HUES48 (cell line): Measurements from ENCODE around the gene MGMT.

Experiments used
- H3K27ac ChIP-seq: one replicate; pipeline ENCODE4 v1.7.0; 2013; ENCODE audit warnings: low read depth, low read length, inconsistent platforms
- H3K27me3 ChIP-seq: 2 replicates; pipeline ENCODE4 v1.6.1; 2013; ENCODE audit warnings: mild to moderate bottlenecking, low read length; ENCODE audit not compliant: control insufficient read depth, insufficient read depth
- H3K36me3 ChIP-seq: 2 replicates; pipeline ENCODE4 v1.6.1; 2013; ENCODE audit warnings: low read length; ENCODE audit not compliant: control insufficient read depth, insufficient read depth
- H3K4me1 ChIP-seq: 2 replicates; pipeline ENCODE4 v1.6.1; 2013; ENCODE audit warnings: mild to moderate bottlenecking, low read length; ENCODE audit not compliant: control insufficient read depth, insufficient read depth
- H3K4me3 ChIP-seq: 2 replicates; pipeline ENCODE4 v1.5.1; 2013; ENCODE audit warnings: mild to moderate bottlenecking, low read depth, low read length
- H3K9ac ChIP-seq: 2 replicates; pipeline ENCODE4 v1.6.1; 2013; ENCODE audit warnings: mild to moderate bottlenecking, low read depth, low read length, moderate library complexity
- H3K9me3 ChIP-seq: 2 replicates; pipeline ENCODE4 v1.6.1; 2013; ENCODE audit warnings: low read length; ENCODE audit not compliant: control insufficient read depth, insufficient read depth

The MGMT gene

GRCh38 chr10:129690248-129691070 is 223.4 kb downstream of the MGMT start:
- Histone ChIP-seq H3K4me3 (no peak overlapping the region), H3K27ac (no peak overlapping the region), H3K4me1 (no peaks in the 10 kb centered on the region), H3K36me3 (no peaks in the 10 kb centered on the region), H3K27me3 (no peaks in the 10 kb centered on the region), H3K9me3 (no peaks in the 10 kb centered on the region), H3K9ac (no peak overlapping the region)

- no peaks in the 10 kb centered on the region for H3K27me3 ChIP-seq
- no peaks in the 10 kb centered on the region for H3K9me3 ChIP-seq
- H3K9ac ChIP-seq = no peak overlapping the region
- H3K4me1 ChIP-seq = no peaks in the 10 kb centered on the region
- no peaks in the 10 kb centered on the region for H3K36me3 ChIP-seq
- H3K27ac ChIP-seq = no peak overlapping the region
- no peak overlapping the region for H3K4me3 ChIP-seq
These were observed 225.7 kb downstream of the MGMT start for GRCh38 chr10:129692695-129693094.

- no peaks in the 10 kb centered on the region for H3K27me3 ChIP-seq
- H3K36me3 ChIP-seq = no peaks in the 10 kb centered on the region
- no peak overlapping the region for H3K4me3 ChIP-seq
- no peaks in the 10 kb centered on the region for H3K9me3 ChIP-seq
- no peak overlapping the region for H3K27ac ChIP-seq
- no peaks in the 10 kb centered on the region for H3K4me1 ChIP-seq
- no peak overlapping the region for H3K9ac ChIP-seq
These were observed 226.3 kb downstream of the MGMT start for GRCh38 chr10:129693382-129693781.

- no peak overlapping the region for H3K27ac ChIP-seq
- no peaks in the 10 kb centered on the region for H3K36me3 ChIP-seq
- H3K9ac ChIP-seq = no peak overlapping the region
- H3K27me3 ChIP-seq = no peaks in the 10 kb centered on the region
- no peaks in the 10 kb centered on the region for H3K4me1 ChIP-seq
- no peaks in the 10 kb centered on the region for H3K9me3 ChIP-seq
- H3K4me3 ChIP-seq = no peak overlapping the region
These were observed 227.1 kb downstream of the MGMT start for GRCh38 chr10:129694184-129694583.

GRCh38 chr10:129694691-129695243 is 227.7 kb downstream of the MGMT start:
- H3K27me3 ChIP-seq = no peaks in the 10 kb centered on the region
- H3K4me1 ChIP-seq = no peaks in the 10 kb centered on the region
- H3K9ac ChIP-seq = no peak overlapping the region
- H3K9me3 ChIP-seq = no peaks in the 10 kb centered on the region
- H3K27ac ChIP-seq = no peak overlapping the region
- no peak overlapping the region for H3K4me3 ChIP-seq
- H3K36me3 ChIP-seq = no peaks in the 10 kb centered on the region

GRCh38 chr10:129695671-129696070 is 228.6 kb downstream of the MGMT start:
- no peak overlapping the region for H3K4me3 ChIP-seq
- H3K27ac ChIP-seq = no peak overlapping the region
- no peaks in the 10 kb centered on the region for H3K4me1 ChIP-seq
- no peaks in the 10 kb centered on the region for H3K27me3 ChIP-seq
- no peak overlapping the region for H3K9ac ChIP-seq
- H3K9me3 ChIP-seq = no peaks in the 10 kb centered on the region
- no peaks in the 10 kb centered on the region for H3K36me3 ChIP-seq

GRCh38 chr10:129696636-129697035 is 229.6 kb downstream of the MGMT start:
- no peak overlapping the region for H3K9ac ChIP-seq
- H3K9me3 ChIP-seq = no peaks in the 10 kb centered on the region
- no peaks in the 10 kb centered on the region for H3K27me3 ChIP-seq
- no peak overlapping the region for H3K27ac ChIP-seq
- no peak overlapping the region for H3K4me3 ChIP-seq
- H3K36me3 ChIP-seq = no peaks in the 10 kb centered on the region
- H3K4me1 ChIP-seq = no peaks in the 10 kb centered on the region

- H3K27ac ChIP-seq = no peak overlapping the region
- H3K9ac ChIP-seq = no peak overlapping the region
- H3K4me1 ChIP-seq = no peaks in the 10 kb centered on the region
- no peaks in the 10 kb centered on the region for H3K36me3 ChIP-seq
- no peak overlapping the region for H3K4me3 ChIP-seq
- no peaks in the 10 kb centered on the region for H3K9me3 ChIP-seq
- H3K27me3 ChIP-seq = no peaks in the 10 kb centered on the region
These were observed 230.6 kb downstream of the MGMT start for GRCh38 chr10:129697463-129698247.

GRCh38 chr10:129699722-129700340 is 232.8 kb downstream of the MGMT start:
- H3K36me3 ChIP-seq = no peaks in the 10 kb centered on the region
- no peak overlapping the region for H3K9ac ChIP-seq

GRCh38 chr10:129702605-129703004 is 235.6 kb downstream of the MGMT start:
- Histone ChIP-seq H3K9me3 (no peaks in the 10 kb centered on the region), H3K4me1 (no peaks in the 10 kb centered on the region), H3K9ac (no peak overlapping the region), H3K36me3 (no peaks in the 10 kb centered on the region), H3K27me3 (no peaks in the 10 kb centered on the region), H3K27ac (no peak overlapping the region), H3K4me3 (no peak overlapping the region)

More at GRCh38 chr10:129699722-129700340, 232.8 kb downstream of the MGMT start:
- Histone ChIP-seq H3K4me1 (no peaks in the 10 kb centered on the region), H3K27me3 (no peaks in the 10 kb centered on the region), H3K9me3 (no peaks in the 10 kb centered on the region), H3K27ac (no peak overlapping the region), H3K4me3 (no peak overlapping the region)
